HCT116 (cell line): ENCODE measurements around the gene HAPLN3.

Experiments used
- CTCF ChIP-seq, 3 experiments: fragments of 200-600 bp in 1 of 3; sonication (generic) in 1 of 3; IDR thresholded peaks in 2 of 3; conservative IDR thresholded peaks in 1 of 3; 2 replicates each; pipeline ENCODE4 v1.5.1; 2012 to 2017; ENCODE audit warnings: low read depth in 2 of 3, low read length in 2 of 3, antibody characterized with exemption in 1 of 3, borderline replicate concordance in 1 of 3, control low read depth in 1 of 3, mild to moderate bottlenecking in 1 of 3, mixed read lengths in 1 of 3, mixed run types in 1 of 3, moderate library complexity in 1 of 3; ENCODE audit not compliant: insufficient read depth in 1 of 3
- EGR1 ChIP-seq: IDR thresholded peaks from 2 replicates; pipeline ENCODE4 v1.6.1; 2012; ENCODE audit warnings: low read depth
- EZH2 ChIP-seq: fragments of 200-600 bp; sonication (generic); IDR thresholded peaks from 2 replicates; pipeline ENCODE4 v1.6.1; 2017; ENCODE audit warnings: antibody characterized with exemption, mixed run types
- EZH2phosphoT487 ChIP-seq: fragments of 200-600 bp; IDR thresholded peaks from 2 replicates; pipeline ENCODE4 v1.6.1; 2018; ENCODE audit warnings: antibody characterized with exemption, borderline replicate concordance
- POLR2A ChIP-seq: IDR thresholded peaks from 2 replicates; pipeline ENCODE4 v1.7.0; 2011; ENCODE audit warnings: borderline replicate concordance; ENCODE audit not compliant: insufficient read depth, insufficient read length; ENCODE audit errors: extremely low read depth
- POLR2AphosphoS5 ChIP-seq: IDR thresholded peaks from 2 replicates; pipeline ENCODE4 v1.6.1; 2011; ENCODE audit warnings: mild to moderate bottlenecking, low read depth, low read length, moderate library complexity
- RAD21 ChIP-seq: IDR thresholded peaks from 2 replicates; pipeline ENCODE4 v1.6.1; 2012; ENCODE audit warnings: low read depth, mild to moderate bottlenecking
- REST ChIP-seq: IDR thresholded peaks from 2 replicates; pipeline ENCODE4 v1.6.1; 2012; ENCODE audit warnings: low read depth
- SP1 ChIP-seq: IDR thresholded peaks from 2 replicates; pipeline ENCODE4 v1.6.1; 2012; ENCODE audit warnings: low read depth
- YY1 ChIP-seq: IDR thresholded peaks from 2 replicates; pipeline ENCODE4 v1.6.1; 2011; ENCODE audit warnings: low read length, low read depth, moderate library complexity, mild to moderate bottlenecking; ENCODE audit not compliant: insufficient replicate concordance; ENCODE audit errors: extremely low read depth
- ZBTB33 ChIP-seq: IDR thresholded peaks from 2 replicates; pipeline ENCODE4 v1.6.1; 2011; ENCODE audit warnings: mild to moderate bottlenecking, low read length, moderate library complexity; ENCODE audit not compliant: insufficient replicate concordance; ENCODE audit errors: extremely low read depth
- ZFX ChIP-seq: fragments of 450-650 bp; IDR thresholded peaks from 2 replicates; pipeline ENCODE4 v1.6.1; 2017
- ZNF274 ChIP-seq: fragments of 200-500 bp; sonication (Bioruptor generic); IDR thresholded peaks from 2 replicates; pipeline ENCODE4 v1.6.1; 2014; ENCODE audit warnings: mild to moderate bottlenecking, low read depth, low read length, inconsistent platforms
- TF ChIP-seq, protein P1 (sequence below): IDR thresholded peaks from 2 replicates; pipeline ENCODE4 v1.6.1; 2012

DNA sequence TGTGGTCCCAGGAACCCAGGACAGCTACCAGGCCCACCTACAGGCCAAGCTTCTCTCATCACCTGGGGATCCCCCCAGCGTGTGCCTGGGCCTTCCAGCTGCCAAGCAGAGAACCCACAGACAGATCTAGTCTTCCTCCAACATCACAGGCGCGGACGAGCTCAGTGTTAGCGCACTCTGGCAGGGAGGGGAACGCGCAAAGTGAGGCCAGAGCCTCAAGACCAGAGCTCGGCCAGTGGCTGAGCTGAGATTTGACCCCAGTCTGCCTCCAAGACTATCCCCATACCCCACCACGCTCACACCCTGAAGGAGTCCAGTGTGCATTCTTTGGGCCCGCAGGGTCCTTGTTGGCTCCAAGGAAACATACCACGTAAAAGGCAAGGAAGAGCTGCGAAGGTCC, 12.8 kb upstream of the HAPLN3 start:
- TF ChIP-seq, protein P1, sequence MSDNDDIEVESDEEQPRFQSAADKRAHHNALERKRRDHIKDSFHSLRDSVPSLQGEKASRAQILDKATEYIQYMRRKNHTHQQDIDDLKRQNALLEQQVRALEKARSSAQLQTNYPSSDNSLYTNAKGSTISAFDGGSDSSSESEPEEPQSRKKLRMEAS: no peak
- TF ChIP-seq POLR2A (no peak), ZBTB33 (no peak), YY1 (no peak), CTCF (IDR thresholded peaks at IDR 0.05 in 2 of 3, conservative IDR thresholded peaks at IDR 0.05 in 1 of 3; ENCODE audit: borderline replicate concordance in 1 of 3, insufficient read depth in 1 of 3, low read depth in 2 of 3, low read length in 2 of 3) (no peak), REST (no peak), POLR2AphosphoS5 (no peak), EZH2 (no peak), RAD21 (no peak), ZNF274 (no peak), ZFX (no peak), EZH2phosphoT487 (no peak), EGR1 (no peak), SP1 (no peak)
